ENCODE results near the gene CTNNA3.
A peak's percentile ranks its signal among the peaks of the same experiment; 100 is the strongest.

CTNNA3 gene

DNA sequence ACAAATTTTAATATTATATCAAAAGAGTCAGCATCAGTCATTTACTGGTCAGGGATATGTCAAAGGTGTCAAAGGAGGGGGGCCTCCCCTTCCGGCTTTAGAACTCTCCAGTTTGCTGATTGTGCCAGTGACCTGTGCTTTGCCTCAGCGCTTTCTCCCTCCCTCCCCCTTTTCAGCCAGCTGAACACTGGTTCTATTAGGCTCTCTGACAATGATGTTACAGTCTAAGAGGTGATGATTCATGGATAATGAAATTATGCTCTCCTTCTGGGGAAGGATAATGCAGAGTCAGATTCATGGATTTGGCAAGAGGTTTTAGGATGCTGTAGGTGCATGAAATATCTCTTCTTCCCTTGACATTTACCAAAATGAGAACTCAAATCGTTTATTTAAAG is 764.0 kb downstream of the CTNNA3 start:
- TF ChIP-seq, protein P1, sequence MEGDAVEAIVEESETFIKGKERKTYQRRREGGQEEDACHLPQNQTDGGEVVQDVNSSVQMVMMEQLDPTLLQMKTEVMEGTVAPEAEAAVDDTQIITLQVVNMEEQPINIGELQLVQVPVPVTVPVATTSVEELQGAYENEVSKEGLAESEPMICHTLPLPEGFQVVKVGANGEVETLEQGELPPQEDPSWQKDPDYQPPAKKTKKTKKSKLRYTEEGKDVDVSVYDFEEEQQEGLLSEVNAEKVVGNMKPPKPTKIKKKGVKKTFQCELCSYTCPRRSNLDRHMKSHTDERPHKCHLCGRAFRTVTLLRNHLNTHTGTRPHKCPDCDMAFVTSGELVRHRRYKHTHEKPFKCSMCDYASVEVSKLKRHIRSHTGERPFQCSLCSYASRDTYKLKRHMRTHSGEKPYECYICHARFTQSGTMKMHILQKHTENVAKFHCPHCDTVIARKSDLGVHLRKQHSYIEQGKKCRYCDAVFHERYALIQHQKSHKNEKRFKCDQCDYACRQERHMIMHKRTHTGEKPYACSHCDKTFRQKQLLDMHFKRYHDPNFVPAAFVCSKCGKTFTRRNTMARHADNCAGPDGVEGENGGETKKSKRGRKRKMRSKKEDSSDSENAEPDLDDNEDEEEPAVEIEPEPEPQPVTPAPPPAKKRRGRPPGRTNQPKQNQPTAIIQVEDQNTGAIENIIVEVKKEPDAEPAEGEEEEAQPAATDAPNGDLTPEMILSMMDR (IDR thresholded peaks at IDR 0.05; ENCODE audit: insufficient read depth, low read depth, low read length, missing control alignments): no peak
- H3K4me3 ChIP-seq (ENCODE audit: low read length): no peak overlapping the region
- DNase-seq (ENCODE audit: low read depth): no peak

DNA sequence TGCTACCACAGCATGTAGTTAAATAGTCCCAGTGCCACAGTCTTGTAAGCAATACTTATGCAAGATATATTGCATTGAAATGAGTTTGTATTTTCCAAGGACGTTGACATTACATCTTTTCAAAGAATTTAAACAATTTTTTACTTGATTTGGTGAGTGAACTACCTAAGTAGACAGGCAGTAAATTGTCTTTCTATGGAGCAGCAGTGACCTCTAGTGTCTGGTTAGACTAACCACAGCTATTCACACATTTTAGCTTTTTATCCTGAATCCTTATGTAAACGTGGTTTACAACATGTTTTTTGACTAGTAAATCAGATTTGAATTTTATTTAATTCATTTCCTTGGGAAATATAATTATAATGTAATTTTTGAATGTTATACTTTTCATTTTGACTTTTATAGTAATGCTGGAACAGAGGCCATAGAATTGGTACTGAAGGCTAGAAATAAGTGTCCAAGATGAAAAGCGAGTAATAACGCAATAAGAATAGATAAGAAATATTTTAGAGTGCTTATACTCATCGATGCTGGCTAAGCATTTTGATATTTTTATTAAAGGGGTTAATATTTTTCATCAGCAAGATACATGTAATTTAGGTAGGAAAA is 764.6 kb downstream of the CTNNA3 start:
- peak; percentile 67 for DNase-seq (ENCODE audit: low read depth)
- no peak overlapping the region for H3K4me3 ChIP-seq (ENCODE audit: low read length)
- TF ChIP-seq, protein P1 (IDR thresholded peaks at IDR 0.05; ENCODE audit: insufficient read depth, low read depth, low read length, missing control alignments): peak; percentile 81

DNA sequence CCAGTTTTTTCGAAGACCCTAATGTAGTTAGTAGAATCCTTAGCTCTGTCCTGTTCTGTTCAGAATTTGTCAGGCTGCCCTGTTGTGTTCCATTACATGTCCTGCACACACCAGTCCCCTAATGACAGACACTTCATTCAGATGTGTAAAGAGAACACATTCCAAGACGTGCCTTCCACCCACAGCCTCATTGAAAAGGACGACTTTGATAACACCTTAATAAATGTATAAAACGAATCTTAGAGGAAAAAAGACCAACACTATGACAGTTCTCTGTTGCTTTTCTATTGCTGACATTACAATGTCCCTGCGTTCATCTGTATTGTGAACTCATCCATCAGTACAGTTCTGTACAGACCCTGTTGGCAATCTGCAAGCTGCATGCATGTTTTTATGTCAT is 766.6 kb downstream of the CTNNA3 start:
- TF ChIP-seq, protein P1 (IDR thresholded peaks at IDR 0.05; ENCODE audit: insufficient read depth, low read depth, low read length, missing control alignments): no peak
- no peak overlapping the region for H3K4me3 ChIP-seq (ENCODE audit: low read length)
- DNase-seq (ENCODE audit: low read depth): no peak

DNA sequence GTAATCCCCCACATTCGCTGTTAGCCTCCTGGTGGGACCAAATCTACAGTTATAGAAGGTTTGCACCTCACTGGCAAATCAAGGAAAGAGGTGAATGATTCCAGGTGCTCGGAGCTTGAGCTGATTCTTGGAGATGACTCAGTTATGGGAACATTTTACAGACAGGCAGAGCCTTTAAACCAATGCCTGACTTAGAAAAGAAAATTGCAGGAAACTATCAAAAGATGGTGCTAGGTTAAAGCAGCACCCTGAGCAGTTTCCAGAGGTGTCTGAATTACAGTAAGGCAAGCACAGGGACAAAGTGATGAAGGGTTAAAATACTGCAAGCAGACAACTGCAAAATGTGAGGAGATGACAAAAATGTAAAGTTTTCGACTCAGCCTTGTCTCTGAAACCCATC is 767.2 kb downstream of the CTNNA3 start:
- DNase-seq (ENCODE audit: low read depth): no peak
- TF ChIP-seq, protein P1 (IDR thresholded peaks at IDR 0.05; ENCODE audit: insufficient read depth, low read depth, low read length, missing control alignments): no peak
- H3K4me3 ChIP-seq (ENCODE audit: low read length): no peak overlapping the region

GRCh38 chr10:66927971-66928770 is 767.8 kb downstream of the CTNNA3 start:
- TF ChIP-seq, protein P1 (IDR thresholded peaks at IDR 0.05; ENCODE audit: insufficient read depth, low read depth, low read length, missing control alignments): no peak
- no peak for DNase-seq (ENCODE audit: low read depth)
- no peak overlapping the region for H3K4me3 ChIP-seq (ENCODE audit: low read length)

- TF ChIP-seq, protein P1 (IDR thresholded peaks at IDR 0.05; ENCODE audit: insufficient read depth, low read depth, low read length, missing control alignments): no peak
- no peak overlapping the region for H3K4me3 ChIP-seq (ENCODE audit: low read length)
- DNase-seq (ENCODE audit: low read depth): no peak
Measured at GRCh38 chr10:66927251-66927935, 768.6 kb downstream of the CTNNA3 start.

Data from epithelial cell of esophagus (primary cell).